ENCODE measurements around the gene GZMA.

The GZMA gene

DNA sequence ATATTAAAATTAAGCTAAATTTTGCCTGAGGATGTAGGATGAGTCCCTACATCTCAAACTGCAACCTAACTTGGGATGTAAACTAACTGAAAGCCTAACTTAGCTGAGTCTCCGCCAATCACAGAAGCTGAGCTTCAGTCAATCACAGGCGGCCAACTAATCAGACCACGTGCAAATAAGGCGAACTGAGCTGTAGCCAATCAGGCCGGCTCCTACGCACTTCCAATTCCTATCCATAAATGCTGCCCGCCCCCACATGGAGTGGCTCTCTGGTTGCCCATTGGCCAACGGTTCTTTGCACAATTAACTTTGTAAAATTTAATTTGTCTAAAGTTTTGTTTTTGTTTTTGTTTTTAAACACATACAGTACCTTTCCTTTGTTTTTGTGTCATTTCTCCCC lies 43.6 kb downstream of the GZMA start:
- TF ChIP-seq CTCF (IDR thresholded peaks at IDR 0.05; ENCODE audit: extremely low read depth, missing control alignments): no peak
- DNase-seq (ENCODE audit: low spot score): no peak

DNA sequence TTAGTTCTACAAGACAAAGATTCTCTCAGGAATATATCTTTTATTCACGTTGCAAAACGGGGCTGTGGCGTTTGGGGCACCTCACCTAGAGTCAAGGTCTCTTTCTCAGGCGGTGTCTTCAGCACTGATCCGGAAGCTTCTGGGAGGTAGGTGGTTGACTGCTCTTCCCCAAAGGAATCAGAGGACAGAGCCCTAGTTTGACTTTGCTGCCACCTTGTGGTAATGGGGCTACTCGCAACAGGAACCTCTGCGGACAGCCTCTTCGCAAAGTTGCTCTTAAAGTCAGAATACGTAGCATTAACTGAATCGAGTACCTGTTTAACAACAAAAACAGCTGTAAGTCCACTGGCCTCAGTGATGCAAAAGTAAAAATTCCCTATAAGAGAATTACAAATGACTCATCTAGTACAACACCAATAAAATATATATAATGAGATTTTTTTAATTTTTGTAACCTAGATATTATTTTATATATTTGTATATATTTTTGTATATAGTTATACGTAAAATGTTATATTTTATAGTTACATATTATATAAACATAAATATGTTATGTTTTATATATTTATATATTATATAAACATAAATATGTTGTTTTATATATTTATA lies 44.2 kb downstream of the GZMA start:
- TF ChIP-seq CTCF (IDR thresholded peaks at IDR 0.05; ENCODE audit: extremely low read depth, missing control alignments): peak; percentile 88
- peak; percentile 65 for DNase-seq (ENCODE audit: low spot score)

DNA sequence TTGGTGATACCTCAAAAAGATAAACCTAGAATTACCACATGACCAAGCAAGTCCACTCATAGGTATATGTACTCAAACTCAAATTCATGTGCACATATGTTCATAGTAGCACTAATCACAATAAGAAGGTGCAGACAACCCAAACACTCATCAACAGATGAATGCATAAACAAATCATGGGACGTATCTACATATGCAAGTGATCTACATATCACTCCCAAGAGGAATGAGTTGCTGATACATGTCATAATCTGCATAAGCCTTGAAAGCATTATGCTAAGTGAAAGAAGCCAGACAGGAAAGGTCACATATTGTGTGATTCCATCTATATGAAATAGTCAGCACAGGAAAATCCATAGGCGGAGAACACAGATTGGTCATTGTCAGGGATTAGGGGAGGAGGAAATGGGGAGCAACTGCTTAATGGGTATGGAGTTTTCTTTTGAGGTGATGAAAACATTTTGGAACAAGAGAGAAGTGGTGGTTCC lies 46.9 kb downstream of the GZMA start:
- TF ChIP-seq CTCF (IDR thresholded peaks at IDR 0.05; ENCODE audit: extremely low read depth, missing control alignments): no peak
- no peak for DNase-seq (ENCODE audit: low spot score)

- no peak for DNase-seq (ENCODE audit: low spot score)
Measured at GRCh38 chr5:55151923-55152842, 49.7 kb downstream of the GZMA start.

DNA sequence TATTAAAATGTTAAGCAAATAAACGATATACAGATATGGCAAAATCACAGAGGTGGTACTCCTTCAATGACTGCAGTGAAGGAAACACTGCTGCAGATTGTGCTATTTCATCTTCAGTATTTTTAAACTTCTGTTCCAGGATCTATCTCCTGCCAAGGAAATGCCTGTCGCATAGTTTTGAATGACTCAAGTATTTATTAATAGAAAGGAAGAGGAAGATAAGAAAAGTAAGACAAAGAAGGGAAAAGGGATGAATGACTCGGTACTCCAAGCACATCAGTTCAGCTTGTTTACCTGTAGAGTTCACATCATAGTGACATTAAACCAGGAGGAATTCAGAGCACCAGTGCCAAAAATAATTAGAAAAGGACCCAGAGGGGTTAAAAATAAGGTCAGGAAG lies 52.4 kb downstream of the GZMA start:
- DNase-seq (ENCODE audit: low spot score): no peak
- TF ChIP-seq CTCF (IDR thresholded peaks at IDR 0.05; ENCODE audit: extremely low read depth, missing control alignments): no peak

More at GRCh38 chr5:55151923-55152842, 49.7 kb downstream of the GZMA start:
- no peak for TF ChIP-seq CTCF (IDR thresholded peaks at IDR 0.05; ENCODE audit: extremely low read depth, missing control alignments)
